Stimulated activated CD8-positive, alpha-beta memory T cell treated with anti-CD3 and anti-CD28 coated beads, Interleukin-4, amount 100 ng/mL, for 48 hours (primary cell): ENCODE measurements around the gene CHST12.

Source experiments
- DNase-seq: peaks from one replicate; pipeline ENCODE4 v3.0.0-alpha.2; 2020

Gene CHST12

DNA sequence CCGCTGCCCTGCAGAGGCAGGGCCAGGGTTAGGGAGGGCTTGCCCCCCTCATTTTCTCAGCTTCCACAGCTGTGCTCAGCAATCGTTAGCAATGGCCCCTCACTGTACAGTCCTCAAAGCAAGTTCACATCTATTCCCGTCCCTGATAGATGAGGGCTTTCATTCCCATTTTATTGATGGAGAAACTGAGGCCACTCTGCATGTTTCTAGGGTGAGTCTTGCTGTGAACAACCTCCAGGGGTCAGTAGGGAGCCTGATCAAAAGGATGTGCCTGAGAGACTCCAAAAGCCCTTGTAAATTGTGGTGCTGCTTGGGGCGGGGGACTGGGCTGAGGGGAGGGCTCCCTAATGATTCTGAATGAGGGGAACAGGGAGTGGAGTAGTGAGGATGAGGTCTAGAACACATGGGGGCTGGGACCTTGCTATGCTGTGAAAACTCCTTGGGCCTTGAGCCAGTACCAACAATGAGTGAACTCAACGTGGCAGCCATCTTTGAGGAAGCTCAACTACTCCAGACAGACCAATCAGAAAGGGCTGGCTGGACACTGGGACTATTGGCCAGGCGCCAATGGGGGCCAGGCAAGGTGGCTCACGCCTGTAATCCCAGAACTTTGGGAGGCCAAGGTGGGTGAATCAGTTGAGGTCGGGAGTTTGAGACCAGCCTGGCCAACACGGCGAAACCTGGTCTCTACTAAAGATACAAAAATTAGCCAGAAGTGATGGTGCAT lies 79.5 kb downstream of the CHST12 start:
- DNase-seq: no peak

DNA sequence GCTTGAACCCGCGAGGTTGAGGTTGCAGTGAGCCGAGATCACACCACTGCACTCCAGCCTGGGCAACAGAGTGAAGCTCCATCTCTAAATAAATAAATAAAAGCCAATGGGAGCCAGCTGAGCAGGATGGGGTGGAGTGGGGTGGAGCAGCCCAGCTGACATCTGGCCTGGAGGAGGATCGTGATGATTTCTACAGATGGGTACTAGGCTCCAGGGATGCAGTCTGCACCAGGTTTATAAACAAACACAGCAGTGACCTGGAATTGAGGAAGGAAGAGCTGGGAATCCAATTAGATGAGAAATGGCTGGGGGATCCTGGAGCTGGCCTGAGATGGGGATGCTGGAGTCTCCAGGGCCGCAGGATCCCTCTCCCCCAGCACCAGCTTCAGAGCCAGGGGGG lies 80.1 kb downstream of the CHST12 start:
- DNase-seq: no peak

DNA sequence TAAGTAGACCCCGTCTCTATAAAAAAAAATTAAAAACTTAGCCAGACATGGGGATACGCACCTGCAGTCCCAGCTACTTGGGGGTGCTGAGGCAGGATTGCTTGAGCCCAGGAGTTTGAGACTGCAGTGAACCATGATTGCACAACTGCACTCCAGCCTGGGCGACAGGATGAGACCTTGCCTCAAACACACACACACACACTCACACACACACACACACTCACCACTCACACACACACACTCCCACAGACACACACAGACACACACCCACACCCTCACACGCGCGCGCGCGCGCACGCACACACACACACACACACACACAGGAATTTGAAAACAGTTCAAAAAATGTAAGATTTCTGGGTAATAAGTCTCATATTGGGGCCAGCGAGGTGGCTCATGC lies 81.5 kb downstream of the CHST12 start:
- DNase-seq: no peak

DNA sequence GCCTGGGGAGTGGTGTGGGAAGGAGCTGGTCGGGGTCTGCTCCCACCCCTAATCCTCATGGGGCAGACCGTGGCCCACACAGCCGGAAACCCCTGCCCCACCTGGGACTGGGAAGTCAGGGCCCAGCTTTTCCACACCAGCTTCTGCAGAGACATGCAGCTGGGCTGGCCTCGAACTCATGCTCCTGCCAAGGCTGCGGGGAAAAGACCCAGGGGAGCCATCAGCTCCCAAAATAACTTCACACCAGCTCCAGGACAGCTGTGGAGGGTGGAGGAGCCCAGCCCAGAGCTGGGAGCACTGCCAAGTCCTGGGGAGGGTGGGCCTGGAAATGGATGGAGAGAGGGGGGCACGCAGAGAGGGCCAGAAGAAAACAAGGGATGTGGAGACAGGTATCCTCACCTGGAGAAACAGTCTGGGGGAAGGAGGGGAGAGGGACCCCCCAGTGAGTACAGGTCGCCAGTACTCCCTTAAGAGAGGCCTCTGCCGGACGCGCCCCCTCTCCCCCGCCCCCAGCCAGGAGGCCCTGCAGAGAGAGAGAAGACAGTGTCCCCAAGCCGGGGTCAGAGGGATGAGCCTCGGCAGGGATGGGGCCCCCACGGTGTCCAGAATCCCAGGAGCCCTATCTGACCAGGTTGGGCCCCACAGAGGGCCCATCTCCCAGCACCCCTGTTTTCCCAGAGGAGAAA lies 84.3 kb downstream of the CHST12 start:
- no peak for DNase-seq

DNA sequence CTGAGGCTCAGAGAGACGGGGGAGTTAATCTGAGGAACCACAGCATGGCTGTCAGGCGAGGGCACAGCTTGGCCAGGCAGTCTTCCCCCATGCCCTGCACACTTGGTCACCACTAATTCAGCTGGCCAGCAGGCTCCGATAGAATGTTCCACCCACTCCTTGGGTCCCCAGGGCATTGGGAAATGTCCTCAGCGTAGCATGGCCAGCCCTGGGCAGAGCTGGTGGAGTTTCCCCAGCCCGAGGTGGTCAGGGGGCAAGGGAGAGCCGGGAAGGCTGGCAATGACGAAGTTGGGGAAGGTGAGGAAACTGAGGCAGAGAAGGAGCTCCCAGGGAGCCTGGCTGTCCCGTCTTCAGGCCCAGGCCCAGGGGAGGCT lies 84.8 kb downstream of the CHST12 start:
- DNase-seq: no peak

DNA sequence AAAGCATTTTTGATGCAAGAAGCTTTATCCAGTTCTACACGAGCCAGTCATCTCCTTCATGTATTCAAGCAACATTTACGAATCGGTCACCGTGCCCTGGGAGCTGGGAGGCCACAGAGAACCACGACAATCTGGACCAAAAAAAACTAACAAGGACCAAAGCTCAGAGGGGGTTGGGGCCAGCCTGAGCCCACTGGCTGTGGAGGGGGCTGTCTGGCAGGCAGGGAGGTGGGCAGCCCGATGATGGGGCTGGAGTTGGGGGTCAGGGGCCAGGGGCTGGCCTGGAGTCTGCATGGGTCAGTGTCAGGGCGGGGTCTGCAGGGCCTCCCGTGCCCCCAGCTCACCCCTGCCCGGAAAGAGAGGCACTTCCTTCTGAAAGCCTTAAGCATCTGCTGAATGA lies 85.3 kb downstream of the CHST12 start:
- DNase-seq: no peak

DNA sequence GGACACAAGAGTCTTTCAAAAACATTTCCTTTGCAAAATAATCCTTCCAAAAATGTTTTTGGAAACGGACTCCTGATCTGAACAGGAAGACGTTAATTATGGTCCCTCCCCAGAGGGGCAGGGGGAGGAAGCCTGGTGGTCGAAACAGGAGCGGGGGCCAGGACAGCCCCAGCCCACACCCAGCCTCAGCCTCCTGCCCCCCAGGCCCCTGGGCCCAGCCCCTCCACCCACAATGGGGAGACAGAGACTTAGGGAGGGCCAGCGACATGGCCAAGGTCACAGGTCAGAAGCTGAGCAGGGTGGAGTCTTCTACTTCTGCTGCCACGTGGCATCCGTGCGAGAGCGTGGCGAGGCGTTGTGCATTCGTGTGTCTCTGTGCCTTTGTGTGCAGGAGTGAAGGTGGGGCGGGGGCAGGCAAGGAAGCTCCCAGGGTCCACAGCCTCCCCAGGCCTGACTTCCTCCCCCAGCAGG lies 86.8 kb downstream of the CHST12 start:
- DNase-seq: no peak

DNA sequence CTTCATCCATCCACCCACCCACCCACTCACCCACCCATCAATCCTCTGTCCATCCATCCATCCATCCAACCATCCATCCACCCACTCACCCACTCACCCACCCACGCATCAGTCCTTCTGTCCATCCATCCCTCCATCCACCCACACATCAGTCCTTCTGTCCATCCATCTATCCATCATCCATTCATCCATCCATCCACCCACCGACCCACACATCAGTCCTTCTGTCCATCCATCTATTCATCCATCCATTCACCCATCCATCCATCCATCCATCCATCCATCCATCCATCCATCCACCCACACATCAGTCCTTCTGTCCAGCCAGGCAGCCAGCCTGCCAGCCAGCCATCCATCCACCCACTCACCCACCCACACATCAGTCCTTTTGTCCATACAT lies 88.6 kb downstream of the CHST12 start:
- no peak for DNase-seq

DNA sequence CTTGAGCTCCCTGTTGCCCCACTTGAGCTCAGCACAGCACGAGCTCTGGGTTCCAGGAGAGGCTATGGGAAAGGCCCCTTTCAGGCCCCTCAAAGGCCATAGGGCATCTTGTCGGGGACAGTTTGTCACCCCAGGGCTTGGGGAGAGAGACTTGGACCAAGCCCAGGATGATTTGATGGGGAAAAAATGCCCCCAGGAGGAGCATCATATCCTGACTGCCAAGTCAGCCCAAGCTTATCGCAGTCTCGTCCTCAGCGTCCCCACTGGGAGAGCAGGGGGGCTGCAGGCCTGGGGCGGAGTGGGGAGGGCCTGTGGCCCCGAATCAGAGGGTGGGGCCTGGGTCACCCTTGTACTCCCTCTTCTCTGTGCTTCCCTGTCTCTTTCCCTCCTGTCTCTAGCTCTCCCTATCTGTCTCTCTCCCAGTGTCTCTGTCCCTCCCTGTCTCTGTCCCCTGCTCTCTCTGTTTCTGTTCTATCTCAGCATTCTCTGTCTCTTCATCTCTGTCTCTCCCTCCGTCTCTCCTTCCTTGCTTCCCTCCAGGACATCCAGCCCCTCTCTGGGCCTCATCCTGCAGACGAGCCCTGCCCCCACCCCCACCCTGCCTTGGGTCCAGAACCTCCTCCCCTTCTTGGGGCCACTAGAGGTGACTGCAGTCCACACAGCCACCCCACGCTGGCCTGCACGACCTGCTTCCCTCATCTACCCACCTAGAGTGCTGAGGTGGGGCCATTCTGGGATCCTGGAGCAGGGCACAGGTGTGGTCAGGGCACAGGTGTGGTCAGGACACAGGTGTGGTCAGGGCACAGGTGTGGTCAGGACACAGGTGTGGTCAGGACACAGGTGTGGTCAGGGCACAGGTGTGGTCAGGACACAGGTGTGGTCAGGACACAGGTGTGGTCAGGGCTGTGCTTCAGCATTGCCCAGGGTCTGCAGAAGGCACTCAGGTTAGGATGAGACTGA lies 90.1 kb downstream of the CHST12 start:
- DNase-seq: no peak

DNA sequence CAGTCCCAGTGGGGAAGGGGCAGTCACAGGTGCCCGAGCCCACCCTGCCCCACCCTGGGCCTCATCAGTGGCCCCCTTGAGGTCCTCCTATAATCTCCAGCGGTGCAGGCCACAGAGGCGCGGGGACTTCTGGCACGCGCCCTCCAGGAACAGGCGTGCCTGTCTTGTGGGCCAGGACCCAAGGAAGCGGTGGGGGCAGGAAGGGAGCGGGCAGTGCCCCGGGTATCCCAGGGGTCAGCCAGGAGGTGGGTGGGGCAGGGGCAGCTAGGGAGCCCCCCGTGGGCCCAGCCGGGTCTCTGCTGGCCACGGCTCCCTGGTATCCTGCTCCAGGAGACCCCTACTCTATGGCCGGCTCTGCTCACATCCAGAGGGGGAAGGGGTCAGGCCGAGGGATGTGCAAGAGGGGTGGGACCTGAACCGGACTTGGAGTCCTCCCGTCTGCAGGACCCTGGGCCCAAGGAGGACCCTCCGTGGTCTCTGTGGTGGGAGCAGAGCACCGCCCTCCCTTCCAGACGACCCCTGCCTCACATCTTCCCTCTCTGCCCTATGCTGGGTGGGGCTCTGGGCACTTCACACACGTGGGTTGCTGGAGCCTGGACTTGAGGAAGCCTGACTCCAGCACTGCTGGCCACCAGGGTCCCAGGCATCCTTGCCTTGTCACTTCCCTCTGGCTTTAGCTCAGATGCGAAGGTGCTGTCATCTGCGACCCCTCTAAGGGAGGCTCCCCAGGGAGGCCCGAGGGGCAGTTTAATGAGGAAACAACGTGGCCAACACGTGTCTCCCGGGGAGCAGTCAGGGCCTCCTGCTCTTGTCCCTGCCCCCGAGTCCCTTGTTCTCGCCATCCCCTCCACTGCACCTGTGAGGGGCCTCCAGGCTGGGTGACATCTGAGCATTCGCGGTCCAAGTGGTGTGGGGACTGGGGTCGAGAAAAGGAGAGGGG lies 91.0 kb downstream of the CHST12 start:
- no peak for DNase-seq

DNA sequence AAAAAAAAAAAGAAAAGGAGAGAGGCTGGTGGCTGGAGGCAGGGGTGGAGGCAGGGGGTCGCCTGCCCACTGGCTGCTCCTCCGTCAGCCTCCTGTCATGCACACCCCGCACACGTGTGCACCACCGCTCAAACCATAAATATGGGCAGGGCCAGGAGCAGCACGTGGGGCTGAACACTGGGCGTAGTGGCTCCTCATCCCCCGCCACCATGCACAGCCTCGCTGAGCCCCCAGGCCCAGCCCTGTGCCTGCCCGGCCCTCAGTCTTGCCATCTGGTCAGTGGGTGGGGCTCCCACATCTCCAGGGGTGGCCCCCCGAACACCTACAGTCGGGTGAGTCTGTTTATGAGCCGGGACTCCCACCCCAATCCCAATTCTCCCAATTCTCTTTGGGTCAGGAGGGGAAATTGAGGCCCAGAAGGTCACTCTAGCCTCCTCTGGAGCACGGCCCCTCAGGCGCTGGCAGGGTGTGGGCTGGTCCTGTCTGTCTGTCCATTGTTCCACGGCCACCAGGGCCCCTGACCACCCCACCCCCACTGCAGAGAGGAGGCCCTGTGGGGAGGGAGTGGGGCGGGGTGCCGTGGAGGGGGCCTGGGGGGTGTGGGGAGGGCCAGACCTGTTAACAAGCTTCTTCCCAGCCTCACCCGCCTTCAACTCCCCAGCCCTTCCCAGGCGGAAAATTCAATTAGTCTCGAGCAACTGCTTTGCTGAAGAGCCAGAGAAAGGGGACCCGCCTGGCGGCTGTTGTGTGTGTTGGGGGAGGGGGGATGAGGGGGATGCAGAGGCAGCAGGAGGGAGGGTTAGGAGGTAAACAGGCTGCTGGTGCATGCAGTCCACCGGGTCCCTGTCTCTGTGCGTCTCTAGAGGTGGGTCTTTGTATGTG lies 92.2 kb downstream of the CHST12 start:
- DNase-seq: no peak

DNA sequence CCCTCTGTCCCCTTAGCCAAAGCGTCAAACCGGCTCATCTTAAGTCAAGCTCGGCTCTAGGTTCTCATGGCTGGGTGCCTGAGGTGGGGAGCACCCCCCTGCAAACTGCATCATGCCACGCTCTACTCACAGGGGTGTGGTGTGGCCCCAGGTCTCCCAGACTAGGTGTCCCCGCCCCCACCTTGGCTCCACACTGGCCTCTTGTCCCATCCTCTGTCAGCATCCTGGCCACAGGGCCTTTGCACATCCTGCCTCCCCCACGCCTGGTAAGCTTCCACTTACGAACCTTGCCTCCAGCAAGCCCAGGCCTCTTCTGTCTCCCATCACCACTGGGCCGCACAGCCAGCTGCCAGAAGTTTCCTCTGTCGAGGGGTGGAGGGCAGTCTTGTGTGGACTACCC lies 93.0 kb downstream of the CHST12 start:
- no peak for DNase-seq

DNA sequence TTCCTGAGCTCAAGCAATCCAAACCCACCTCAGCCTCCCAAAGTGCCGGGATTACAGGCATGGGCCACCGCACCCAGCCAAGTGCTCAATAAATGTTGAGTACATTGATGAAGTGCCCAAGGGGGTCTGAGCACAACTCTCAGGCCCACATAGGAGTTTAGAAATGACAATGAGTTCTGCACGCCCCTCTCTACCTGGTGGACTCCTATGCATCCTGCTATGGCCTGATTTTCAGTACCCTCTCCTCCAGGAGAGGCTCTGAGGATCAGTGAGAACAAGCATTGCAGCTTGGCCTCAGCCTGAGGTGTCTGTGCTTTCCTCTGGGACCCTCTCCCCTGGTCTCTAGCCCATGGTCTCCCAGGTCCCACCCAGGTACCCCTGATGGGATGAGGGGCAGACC lies 93.7 kb downstream of the CHST12 start:
- no peak for DNase-seq

DNA sequence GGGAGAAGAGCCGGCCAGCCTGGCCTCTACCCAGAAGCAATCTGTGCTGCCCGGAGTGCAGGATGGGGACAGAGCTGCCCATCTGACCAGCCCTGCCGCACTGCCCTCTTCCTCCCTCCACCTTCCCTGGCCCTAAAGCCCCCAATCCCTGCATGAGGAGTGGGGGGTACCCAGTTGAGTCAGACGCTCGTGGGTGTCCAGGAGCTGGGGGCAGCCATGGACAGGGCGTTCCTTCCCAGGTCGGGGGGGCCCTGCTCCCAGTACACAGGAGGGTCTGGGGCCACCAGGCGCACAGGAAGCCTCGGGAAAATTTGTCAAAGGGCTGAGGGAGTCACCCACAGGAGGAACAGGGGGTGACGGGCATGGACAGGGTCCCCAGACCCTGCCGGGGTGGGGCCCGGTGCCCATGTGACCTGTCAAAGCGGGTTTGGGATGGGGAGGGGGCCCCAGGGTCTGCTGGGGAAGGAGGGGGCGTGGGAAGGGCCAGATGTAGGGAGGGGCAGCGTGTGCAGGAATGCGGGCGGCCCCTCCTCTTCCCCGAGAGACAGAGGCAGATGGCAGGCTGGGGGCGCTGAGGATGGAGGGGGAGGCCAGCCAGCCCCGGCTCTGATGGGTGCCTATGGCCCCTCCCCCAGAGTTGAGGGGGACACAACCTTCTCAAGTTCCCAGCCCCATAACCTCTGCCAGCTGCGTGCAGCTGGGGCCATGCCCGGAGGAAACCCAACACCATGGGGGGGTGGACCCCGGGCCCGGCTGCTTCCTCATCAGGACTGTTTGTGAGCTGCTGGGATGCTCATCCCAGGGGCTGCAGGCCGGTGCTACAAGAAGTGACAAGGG lies 94.3 kb downstream of the CHST12 start:
- DNase-seq: no peak
